SU-DHL-6 (cell line): ENCODE measurements around the gene EML4.

Experiments used
- H2AFZ ChIP-seq: fragments of 200-600 bp; sonication (generic); 2 replicates; pipeline ENCODE4 v1.6.1; 2014; ENCODE audit warnings: low read depth, mild to moderate bottlenecking, moderate library complexity, mixed read lengths, antibody characterized with exemption, low read length; ENCODE audit not compliant: severe bottlenecking
- H3F3A ChIP-seq: fragments of 200-600 bp; shearing (Covaris generic); 2 replicates; pipeline ENCODE4 v1.6.0; 2016; ENCODE audit warnings: antibody characterized with exemption, mild to moderate bottlenecking; ENCODE audit not compliant: insufficient read depth
- H3K27ac ChIP-seq: fragments of 200-600 bp; sonication (generic); 2 replicates; pipeline ENCODE4 v1.5.1; 2016; ENCODE audit warnings: low read depth, mild to moderate bottlenecking, low read length, moderate library complexity, mixed read lengths
- H3K27me3 ChIP-seq: fragments of 200-600 bp; sonication (generic), shearing (Covaris generic); 2 replicates; pipeline ENCODE4 v1.6.0; 2014; ENCODE audit warnings: mild to moderate bottlenecking, low read length
- H3K36me3 ChIP-seq: fragments of 200-600 bp; sonication (generic); 2 replicates; pipeline ENCODE4 v1.6.1; 2014; ENCODE audit warnings: mild to moderate bottlenecking, low read length, mixed read lengths
- H3K4me2 ChIP-seq: fragments of 300-600, 200-600 bp; shearing (Covaris generic), sonication (generic); 2 replicates; pipeline ENCODE4 v1.6.0; 2014; ENCODE audit warnings: low read length, low read depth, mild to moderate bottlenecking; ENCODE audit not compliant: poor library complexity, severe bottlenecking
- H3K4me3 ChIP-seq: fragments of 200-600 bp; sonication (generic); 2 replicates; pipeline ENCODE4 v1.5.1; 2014; ENCODE audit warnings: antibody characterized with exemption, low read length, mild to moderate bottlenecking, mixed read lengths; ENCODE audit not compliant: insufficient read depth, poor library complexity, severe bottlenecking
- H3K79me2 ChIP-seq: fragments of 200-600 bp; sonication (generic); 2 replicates; pipeline ENCODE4 v1.6.1; 2014; ENCODE audit warnings: mild to moderate bottlenecking, low read length, moderate library complexity; ENCODE audit not compliant: insufficient read depth
- H3K9ac ChIP-seq: fragments of 200-600 bp; sonication (generic); 2 replicates; pipeline ENCODE4 v1.7.0; 2014; ENCODE audit warnings: mild to moderate bottlenecking, low read length
- H3K9me2 ChIP-seq: fragments of 200-600 bp; sonication (generic); replicated peaks from 2 replicates; pipeline ENCODE4 v1.6.1; 2014; ENCODE audit warnings: low read length; ENCODE audit not compliant: insufficient read depth
- H3K9me3 ChIP-seq: fragments of 200-600 bp; sonication (generic); 2 replicates; pipeline ENCODE4 v1.6.1; 2014; ENCODE audit warnings: low read length, mixed read lengths; ENCODE audit not compliant: insufficient read depth
- H4K20me1 ChIP-seq: fragments of 200-600 bp; sonication (generic); 2 replicates; pipeline ENCODE4 v1.6.1; 2014; ENCODE audit warnings: low read depth, mild to moderate bottlenecking, antibody characterized with exemption, low read length, moderate library complexity, mixed read lengths
- EZH2phosphoT487 ChIP-seq: fragments of 200-600 bp; sonication (generic), shearing (Covaris generic); conservative IDR thresholded peaks from 2 replicates; pipeline ENCODE4 v1.6.1; 2018; ENCODE audit warnings: mild to moderate bottlenecking, antibody characterized with exemption, low read length, moderate library complexity, mixed read lengths
- TF ChIP-seq, protein P1 (sequence below): fragments of 200-600 bp; sonication (generic); IDR thresholded peaks from one replicate; pipeline ENCODE4 v1.5.1; 2017; ENCODE audit warnings: antibody characterized with exemption, mild to moderate bottlenecking, low read length, moderate library complexity; ENCODE audit not compliant: insufficient read depth, poor library complexity, severe bottlenecking

The EML4 gene

DNA sequence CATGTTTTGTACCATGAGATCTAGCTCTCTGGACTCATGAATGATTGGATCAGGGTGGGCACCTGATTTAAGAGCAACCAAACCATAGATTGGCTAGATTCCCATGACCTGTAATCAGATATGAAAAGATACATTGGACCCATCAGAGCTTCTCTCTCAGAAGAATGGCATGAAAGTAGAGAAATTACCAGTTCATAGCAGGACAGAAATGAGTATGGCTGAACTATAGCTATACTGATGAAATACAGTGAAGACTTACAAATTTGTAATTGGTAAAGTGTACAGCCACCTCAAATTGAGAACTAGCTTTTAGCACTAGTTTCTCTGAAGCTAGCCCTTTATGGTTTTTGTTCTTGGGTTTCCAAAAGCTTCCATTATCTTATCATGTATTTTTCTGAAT, 19.0 kb upstream of the EML4 start:
- no peaks in the 10 kb centered on the region for H4K20me1 ChIP-seq
- H3K9ac ChIP-seq, result no peak overlapping the region
- H3K9me2 ChIP-seq, result no peaks in the 10 kb centered on the region
- no peaks in the 10 kb centered on the region for H3F3A ChIP-seq
- TF ChIP-seq, protein P1, sequence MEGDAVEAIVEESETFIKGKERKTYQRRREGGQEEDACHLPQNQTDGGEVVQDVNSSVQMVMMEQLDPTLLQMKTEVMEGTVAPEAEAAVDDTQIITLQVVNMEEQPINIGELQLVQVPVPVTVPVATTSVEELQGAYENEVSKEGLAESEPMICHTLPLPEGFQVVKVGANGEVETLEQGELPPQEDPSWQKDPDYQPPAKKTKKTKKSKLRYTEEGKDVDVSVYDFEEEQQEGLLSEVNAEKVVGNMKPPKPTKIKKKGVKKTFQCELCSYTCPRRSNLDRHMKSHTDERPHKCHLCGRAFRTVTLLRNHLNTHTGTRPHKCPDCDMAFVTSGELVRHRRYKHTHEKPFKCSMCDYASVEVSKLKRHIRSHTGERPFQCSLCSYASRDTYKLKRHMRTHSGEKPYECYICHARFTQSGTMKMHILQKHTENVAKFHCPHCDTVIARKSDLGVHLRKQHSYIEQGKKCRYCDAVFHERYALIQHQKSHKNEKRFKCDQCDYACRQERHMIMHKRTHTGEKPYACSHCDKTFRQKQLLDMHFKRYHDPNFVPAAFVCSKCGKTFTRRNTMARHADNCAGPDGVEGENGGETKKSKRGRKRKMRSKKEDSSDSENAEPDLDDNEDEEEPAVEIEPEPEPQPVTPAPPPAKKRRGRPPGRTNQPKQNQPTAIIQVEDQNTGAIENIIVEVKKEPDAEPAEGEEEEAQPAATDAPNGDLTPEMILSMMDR, result no peak
- TF ChIP-seq EZH2phosphoT487, result no peak
- no peaks in the 10 kb centered on the region for H3K27me3 ChIP-seq
- no peaks in the 10 kb centered on the region for H3K9me3 ChIP-seq
- H3K27ac ChIP-seq, result no peak overlapping the region
- no peak overlapping the region for H3K4me2 ChIP-seq
- no peaks in the 10 kb centered on the region for H3K36me3 ChIP-seq
- H2AFZ ChIP-seq, result no peak overlapping the region
- H3K4me3 ChIP-seq, result no peak overlapping the region
- no peaks in the 10 kb centered on the region for H3K79me2 ChIP-seq

DNA sequence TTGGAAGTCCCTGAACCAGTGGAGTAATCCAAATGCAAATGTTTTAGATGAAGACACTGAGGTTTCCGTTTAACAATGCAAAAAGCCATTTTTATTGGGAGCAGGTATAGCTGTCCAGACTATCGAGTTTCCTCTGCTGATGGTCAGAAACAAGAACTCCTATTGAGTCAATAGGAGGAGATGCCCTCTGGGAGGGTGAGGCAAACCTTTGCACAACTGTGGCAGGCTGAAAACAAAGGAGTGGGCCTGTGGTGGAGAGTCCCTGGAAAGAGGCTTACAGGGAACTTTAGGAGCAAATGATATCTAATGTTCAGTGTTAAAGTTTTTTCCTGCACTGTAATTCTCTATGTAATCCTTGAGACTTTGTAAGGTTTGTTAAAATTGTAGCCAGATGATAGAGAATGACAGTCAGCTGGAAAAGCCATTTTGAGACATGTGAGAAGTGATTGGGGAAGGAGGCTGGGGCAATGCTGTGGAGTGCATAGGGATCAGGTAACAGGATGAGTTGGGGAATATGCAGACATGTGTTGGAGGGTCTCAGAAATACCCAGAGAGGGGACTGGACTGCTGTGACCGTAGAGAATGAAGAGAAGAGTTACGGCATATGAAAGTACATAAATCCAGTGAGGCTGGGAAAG, 15.1 kb upstream of the EML4 start:
- Histone ChIP-seq H3F3A (no peaks in the 10 kb centered on the region), H3K4me3 (no peak overlapping the region), H3K9me3 (no peaks in the 10 kb centered on the region), H3K9ac (no peak overlapping the region), H4K20me1 (no peaks in the 10 kb centered on the region), H3K9me2 (no peaks in the 10 kb centered on the region), H3K36me3 (no peaks in the 10 kb centered on the region), H3K27me3 (no peaks in the 10 kb centered on the region), H3K79me2 (no peaks in the 10 kb centered on the region), H3K27ac (no peak overlapping the region), H3K4me2 (no peak overlapping the region), H2AFZ (no peak overlapping the region)
- TF ChIP-seq, protein P1, result no peak
- TF ChIP-seq EZH2phosphoT487, result no peak

DNA sequence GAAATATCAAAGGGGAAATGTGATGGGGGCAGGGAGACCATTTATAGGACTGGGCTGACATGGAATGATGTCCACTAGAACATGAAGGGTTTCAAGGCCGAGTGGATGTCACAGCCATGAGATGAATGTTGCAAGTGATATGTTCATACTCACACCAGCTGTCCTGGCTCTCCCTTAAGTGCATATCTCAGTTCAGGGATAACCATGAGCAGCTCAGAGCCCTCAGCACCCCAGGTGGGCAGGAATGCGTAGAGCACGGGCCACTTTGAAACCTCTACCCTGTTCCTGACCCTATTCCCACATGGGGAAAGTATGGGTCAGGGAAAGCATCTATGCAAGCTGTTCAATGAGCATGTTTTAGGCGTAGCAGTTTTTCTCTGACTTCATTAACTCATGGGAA, 12.4 kb upstream of the EML4 start:
- Histone ChIP-seq H3K9me3 (no peaks in the 10 kb centered on the region), H2AFZ (no peak overlapping the region), H3K4me3 (no peak overlapping the region), H3F3A (no peaks in the 10 kb centered on the region), H3K27ac (no peak overlapping the region), H3K4me2 (no peak overlapping the region), H3K9me2 (no peaks in the 10 kb centered on the region), H3K36me3 (no peaks in the 10 kb centered on the region), H3K79me2 (no peaks in the 10 kb centered on the region), H3K9ac (no peak overlapping the region), H3K27me3 (no peaks in the 10 kb centered on the region), H4K20me1 (no peaks in the 10 kb centered on the region)
- TF ChIP-seq EZH2phosphoT487, result no peak
- TF ChIP-seq, protein P1, result no peak
